SU-DHL-6 (cell line): Measurements from ENCODE around the gene ZXDC.

ENCODE experiments used
- H2AFZ ChIP-seq: fragments of 200-600 bp; sonication (generic); 2 replicates; pipeline ENCODE4 v1.6.1; 2014; ENCODE audit warnings: low read depth, mild to moderate bottlenecking, moderate library complexity, mixed read lengths, antibody characterized with exemption, low read length; ENCODE audit not compliant: severe bottlenecking
- H3F3A ChIP-seq: fragments of 200-600 bp; shearing (Covaris generic); 2 replicates; pipeline ENCODE4 v1.6.0; 2016; ENCODE audit warnings: antibody characterized with exemption, mild to moderate bottlenecking; ENCODE audit not compliant: insufficient read depth
- H3K27ac ChIP-seq: fragments of 200-600 bp; sonication (generic); 2 replicates; pipeline ENCODE4 v1.5.1; 2016; ENCODE audit warnings: low read depth, mild to moderate bottlenecking, low read length, moderate library complexity, mixed read lengths
- H3K27me3 ChIP-seq: fragments of 200-600 bp; sonication (generic), shearing (Covaris generic); 2 replicates; pipeline ENCODE4 v1.6.0; 2014; ENCODE audit warnings: mild to moderate bottlenecking, low read length
- H3K36me3 ChIP-seq: fragments of 200-600 bp; sonication (generic); 2 replicates; pipeline ENCODE4 v1.6.1; 2014; ENCODE audit warnings: mild to moderate bottlenecking, low read length, mixed read lengths
- H3K4me2 ChIP-seq: fragments of 300-600, 200-600 bp; shearing (Covaris generic), sonication (generic); 2 replicates; pipeline ENCODE4 v1.6.0; 2014; ENCODE audit warnings: low read length, low read depth, mild to moderate bottlenecking; ENCODE audit not compliant: poor library complexity, severe bottlenecking
- H3K4me3 ChIP-seq: fragments of 200-600 bp; sonication (generic); 2 replicates; pipeline ENCODE4 v1.5.1; 2014; ENCODE audit warnings: antibody characterized with exemption, low read length, mild to moderate bottlenecking, mixed read lengths; ENCODE audit not compliant: insufficient read depth, poor library complexity, severe bottlenecking
- H3K79me2 ChIP-seq: fragments of 200-600 bp; sonication (generic); 2 replicates; pipeline ENCODE4 v1.6.1; 2014; ENCODE audit warnings: mild to moderate bottlenecking, low read length, moderate library complexity; ENCODE audit not compliant: insufficient read depth
- H3K9ac ChIP-seq: fragments of 200-600 bp; sonication (generic); 2 replicates; pipeline ENCODE4 v1.7.0; 2014; ENCODE audit warnings: mild to moderate bottlenecking, low read length
- H3K9me2 ChIP-seq: fragments of 200-600 bp; sonication (generic); replicated peaks from 2 replicates; pipeline ENCODE4 v1.6.1; 2014; ENCODE audit warnings: low read length; ENCODE audit not compliant: insufficient read depth
- H3K9me3 ChIP-seq: fragments of 200-600 bp; sonication (generic); 2 replicates; pipeline ENCODE4 v1.6.1; 2014; ENCODE audit warnings: low read length, mixed read lengths; ENCODE audit not compliant: insufficient read depth
- H4K20me1 ChIP-seq: fragments of 200-600 bp; sonication (generic); 2 replicates; pipeline ENCODE4 v1.6.1; 2014; ENCODE audit warnings: low read depth, mild to moderate bottlenecking, antibody characterized with exemption, low read length, moderate library complexity, mixed read lengths
- EZH2phosphoT487 ChIP-seq: fragments of 200-600 bp; sonication (generic), shearing (Covaris generic); conservative IDR thresholded peaks from 2 replicates; pipeline ENCODE4 v1.6.1; 2018; ENCODE audit warnings: mild to moderate bottlenecking, antibody characterized with exemption, low read length, moderate library complexity, mixed read lengths
- TF ChIP-seq, protein P1 (sequence below): fragments of 200-600 bp; sonication (generic); IDR thresholded peaks from one replicate; pipeline ENCODE4 v1.5.1; 2017; ENCODE audit warnings: antibody characterized with exemption, mild to moderate bottlenecking, low read length, moderate library complexity; ENCODE audit not compliant: insufficient read depth, poor library complexity, severe bottlenecking

Gene ZXDC

DNA sequence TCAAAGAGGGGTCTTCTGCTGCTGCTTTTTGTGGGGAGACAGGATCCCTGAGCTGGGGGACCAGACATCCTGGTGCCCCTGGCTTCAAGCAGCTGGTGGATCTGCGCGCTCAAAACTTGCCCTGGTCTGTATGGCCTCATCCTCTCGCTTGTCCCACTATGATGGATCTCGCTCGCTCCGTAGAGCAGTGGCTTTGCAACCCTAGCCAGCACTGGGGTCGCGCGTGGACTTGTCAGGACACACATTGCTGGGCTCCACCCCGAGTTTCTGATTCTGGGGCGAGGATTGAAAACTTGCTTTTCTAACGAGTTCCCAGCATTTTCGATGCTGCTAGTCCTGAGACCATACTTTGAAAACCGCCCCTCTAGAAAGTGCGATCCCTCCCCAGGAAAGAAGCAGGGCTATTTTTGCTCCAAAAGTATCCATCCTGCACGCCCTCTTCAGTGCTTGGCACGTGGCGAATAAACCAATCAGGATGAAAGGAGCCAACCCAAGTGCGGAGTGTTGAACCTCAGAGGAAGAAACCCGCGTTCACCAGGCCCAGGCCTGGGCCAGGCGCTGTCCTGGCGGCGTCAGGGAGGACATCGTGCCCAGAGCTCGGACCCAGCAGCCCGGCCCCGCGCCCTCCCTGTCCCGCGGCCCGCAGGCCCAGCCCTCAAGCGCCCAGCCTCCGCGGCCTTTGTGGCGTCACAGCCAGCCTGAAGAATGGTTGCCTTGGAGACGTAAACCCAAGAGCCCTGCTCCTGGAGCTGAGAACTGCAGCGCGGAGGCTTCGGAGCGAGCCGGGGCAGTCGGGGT, 81.3 kb downstream of the ZXDC start, which contains the start of gene CFAP100:
TSS of gene CFAP100 (plus strand) at position 731 of the 798 bp plus-strand sequence. CDS start 1,092 bp downstream, outside the sequence.
- no peaks in the 10 kb centered on the region for H3F3A ChIP-seq
- H3K79me2 ChIP-seq = no peaks in the 10 kb centered on the region
- no peaks in the 10 kb centered on the region for H4K20me1 ChIP-seq
- no peaks in the 10 kb centered on the region for H3K36me3 ChIP-seq
- no peak within 1 kb of the TSS for H3K4me3 ChIP-seq
- TF ChIP-seq, protein P1, sequence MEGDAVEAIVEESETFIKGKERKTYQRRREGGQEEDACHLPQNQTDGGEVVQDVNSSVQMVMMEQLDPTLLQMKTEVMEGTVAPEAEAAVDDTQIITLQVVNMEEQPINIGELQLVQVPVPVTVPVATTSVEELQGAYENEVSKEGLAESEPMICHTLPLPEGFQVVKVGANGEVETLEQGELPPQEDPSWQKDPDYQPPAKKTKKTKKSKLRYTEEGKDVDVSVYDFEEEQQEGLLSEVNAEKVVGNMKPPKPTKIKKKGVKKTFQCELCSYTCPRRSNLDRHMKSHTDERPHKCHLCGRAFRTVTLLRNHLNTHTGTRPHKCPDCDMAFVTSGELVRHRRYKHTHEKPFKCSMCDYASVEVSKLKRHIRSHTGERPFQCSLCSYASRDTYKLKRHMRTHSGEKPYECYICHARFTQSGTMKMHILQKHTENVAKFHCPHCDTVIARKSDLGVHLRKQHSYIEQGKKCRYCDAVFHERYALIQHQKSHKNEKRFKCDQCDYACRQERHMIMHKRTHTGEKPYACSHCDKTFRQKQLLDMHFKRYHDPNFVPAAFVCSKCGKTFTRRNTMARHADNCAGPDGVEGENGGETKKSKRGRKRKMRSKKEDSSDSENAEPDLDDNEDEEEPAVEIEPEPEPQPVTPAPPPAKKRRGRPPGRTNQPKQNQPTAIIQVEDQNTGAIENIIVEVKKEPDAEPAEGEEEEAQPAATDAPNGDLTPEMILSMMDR = no peak
- no peak for TF ChIP-seq EZH2phosphoT487
- H3K9me2 ChIP-seq = no peaks in the 10 kb centered on the region
- H2AFZ ChIP-seq = no peak within 1 kb of the TSS
- H3K27me3 ChIP-seq = no peaks in the 10 kb centered on the region
- no peak within 1 kb of the TSS for H3K9ac ChIP-seq
- no peaks in the 10 kb centered on the region for H3K9me3 ChIP-seq
- no peak within 1 kb of the TSS for H3K4me2 ChIP-seq
- H3K27ac ChIP-seq = no peak within 1 kb of the TSS

DNA sequence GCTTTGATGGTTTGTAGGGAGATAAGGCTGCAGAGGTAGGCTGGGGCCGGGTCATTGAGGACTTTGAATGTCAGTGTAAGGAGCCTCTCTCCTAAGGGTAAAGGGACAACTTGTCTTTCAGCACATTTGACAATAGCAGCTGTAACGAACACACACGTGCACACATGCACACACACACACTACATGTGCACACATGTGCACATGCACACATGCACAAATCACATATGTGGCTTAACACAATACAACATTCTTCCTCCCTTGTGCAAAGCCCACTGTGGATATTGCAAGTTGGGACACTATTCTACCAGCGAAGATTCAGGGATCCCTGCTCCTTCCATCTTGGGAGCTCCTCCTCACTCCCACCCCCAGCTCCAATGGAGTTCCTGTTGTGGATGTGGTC, 82.1 kb downstream of the ZXDC start:
- H3K79me2 ChIP-seq = no peaks in the 10 kb centered on the region
- H3K27ac ChIP-seq = no peak overlapping the region
- H3K4me3 ChIP-seq = no peak overlapping the region
- H2AFZ ChIP-seq = no peak overlapping the region
- H3K9ac ChIP-seq = no peak overlapping the region
- no peak overlapping the region for H3K4me2 ChIP-seq
- TF ChIP-seq, protein P1 = no peak
- TF ChIP-seq EZH2phosphoT487 = no peak
- no peaks in the 10 kb centered on the region for H3F3A ChIP-seq
- no peaks in the 10 kb centered on the region for H3K9me3 ChIP-seq
- H3K9me2 ChIP-seq = no peaks in the 10 kb centered on the region
- no peaks in the 10 kb centered on the region for H3K36me3 ChIP-seq
- H4K20me1 ChIP-seq = no peaks in the 10 kb centered on the region
- no peaks in the 10 kb centered on the region for H3K27me3 ChIP-seq

DNA sequence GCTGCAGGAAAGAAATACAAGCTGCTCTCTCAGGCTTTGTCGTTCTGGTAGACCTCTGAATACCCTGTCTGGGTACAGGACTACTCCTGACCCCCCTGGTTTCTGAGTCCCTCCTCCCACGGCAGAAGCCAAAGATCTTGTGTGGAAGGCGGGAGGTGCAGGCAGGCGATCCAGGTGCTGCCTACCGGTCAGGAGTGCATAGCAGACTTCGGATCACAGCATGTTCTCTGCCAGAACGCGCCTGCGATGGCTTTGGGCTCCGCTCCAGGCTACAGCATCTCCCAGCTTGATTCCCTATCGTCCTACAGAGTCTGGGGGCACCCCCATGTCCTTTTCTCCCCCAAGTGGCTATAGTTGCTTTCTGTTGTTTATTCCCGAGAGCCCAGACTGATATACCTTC, 83.4 kb downstream of the ZXDC start:
- Histone ChIP-seq H3K4me3 (no peak overlapping the region), H4K20me1 (no peaks in the 10 kb centered on the region), H3K4me2 (no peak overlapping the region), H2AFZ (no peak overlapping the region), H3F3A (no peaks in the 10 kb centered on the region), H3K9ac (no peak overlapping the region), H3K27ac (no peak overlapping the region), H3K36me3 (no peaks in the 10 kb centered on the region), H3K9me3 (no peaks in the 10 kb centered on the region), H3K79me2 (no peaks in the 10 kb centered on the region), H3K9me2 (no peaks in the 10 kb centered on the region), H3K27me3 (no peaks in the 10 kb centered on the region)
- TF ChIP-seq, protein P1 = no peak
- no peak for TF ChIP-seq EZH2phosphoT487
